HepG2 (cell line): ENCODE data around the gene PACS2. TPM values are rescaled to one million over a fixed set of nuclear protein-coding genes. Genes with fewer than 3 reads are reported as not detected.
A peak's percentile ranks its signal among the peaks of the same experiment; 100 is the strongest.

ENCODE experiments used
- ATAC-seq: fragments of 200-7000 bp; cut with Tn5 transposase; 3 replicates; pipeline ENCODE4 v1.9.1; 2020; ENCODE audit warnings: mild to moderate bottlenecking, moderate library complexity
- BruUV-seq: library from RNA; stranded (reverse); fragments of 400-500 nt; replicated peaks from 2 replicates; lab custom pipeline; 2021; lab: Mats Ljungman, UMichigan
- CTCF ChIA-PET: fragments of 300-600 bp; formaldehyde crosslinking; extraction: SDS; loops from one replicate; lab custom pipeline; 2021; ENCODE audit warnings: low total read pairs, inconsistent platforms, low intra/inter-chr PET ratio; lab: Yijun Ruan, JAX
- POLR2A ChIA-PET: fragments of 350-600 bp; sonication (Branson Sonifier 250); formaldehyde crosslinking; loops from one replicate; lab custom pipeline; 2020; ENCODE audit warnings: antibody characterized with exemption, inconsistent platforms; lab: Yijun Ruan, JAX
- DNase-seq: peaks from one replicate; pipeline ENCODE4 v3.0.0-alpha.2; 2015; ENCODE audit warnings: low spot score
- FAIRE-seq: peaks from 3 replicates; lab custom pipeline; 2011; peaks lifted over from hg19 to GRCh38; lab: Jason Lieb, UNC
- H2AFZ ChIP-seq: one replicate; pipeline ENCODE4 v1.6.1; 2011; ENCODE audit warnings: low read length, inconsistent platforms
- H3K27ac ChIP-seq: fragments of 300-600 bp; 3 replicates; pipeline ENCODE4 v1.8.0; 2011; ENCODE audit warnings: mixed run types, mild to moderate bottlenecking, mixed read lengths, low read length, inconsistent platforms; ENCODE audit not compliant: insufficient read depth; ENCODE audit errors: extremely low read length
- H3K27me3 ChIP-seq, 2 experiments: fragments of 200-600 bp in 1 of 2; 2 replicates in 1 of 2; 3 replicates in 1 of 2; pipeline versions ENCODE4 v1.6.0 to v1.8.0; 2011; ENCODE audit warnings: low read length in 2 of 2, mild to moderate bottlenecking in 2 of 2, moderate library complexity in 2 of 2, inconsistent platforms in 1 of 2; ENCODE audit not compliant: insufficient read depth in 2 of 2, control insufficient read depth in 1 of 2
- H3K36me3 ChIP-seq, 2 experiments: fragments of 200-600 bp in 1 of 2; replicated peaks in 1 of 2; 2 replicates in 1 of 2; 3 replicates in 1 of 2; pipeline versions ENCODE4 v1.5.1 to v1.8.0; 2011; ENCODE audit warnings: low read length in 2 of 2, inconsistent platforms in 1 of 2; ENCODE audit not compliant: insufficient read depth in 2 of 2, control insufficient read depth in 1 of 2
- H3K4me1 ChIP-seq: 2 replicates; pipeline ENCODE4 v1.5.1; 2012; ENCODE audit warnings: low read length, inconsistent platforms; ENCODE audit not compliant: insufficient read depth
- H3K4me2 ChIP-seq: 2 replicates; pipeline ENCODE4 v1.6.0; 2011; ENCODE audit warnings: low read depth, low read length, inconsistent platforms
- H3K4me3 ChIP-seq, 3 experiments: fragments of 200-600 bp in 1 of 3; sonication (generic), shearing (Covaris generic) in 1 of 3; replicated peaks in 1 of 3; 2 replicates each; pipeline ENCODE4 v1.5.1; 2011 to 2016; ENCODE audit warnings: low read length in 3 of 3, inconsistent platforms in 2 of 3, low read depth in 2 of 3, mild to moderate bottlenecking in 2 of 3, control low read depth in 1 of 3, mixed read lengths in 1 of 3; ENCODE audit not compliant: insufficient read depth in 1 of 3
- H3K79me2 ChIP-seq: one replicate; pipeline ENCODE4 v1.6.1; 2011; ENCODE audit warnings: low read length, inconsistent platforms; ENCODE audit not compliant: insufficient read depth
- H3K9ac ChIP-seq: 2 replicates; pipeline ENCODE4 v1.6.0; 2011; ENCODE audit warnings: mild to moderate bottlenecking, low read depth, low read length, inconsistent platforms; ENCODE audit not compliant: insufficient read depth
- H3K9me3 ChIP-seq: 2 replicates; pipeline ENCODE4 v1.5.1; 2012; ENCODE audit warnings: mild to moderate bottlenecking, low read length
- H4K20me1 ChIP-seq: 2 replicates; pipeline ENCODE4 v1.6.0; 2011; ENCODE audit warnings: inconsistent platforms, mild to moderate bottlenecking, low read length, moderate library complexity; ENCODE audit not compliant: insufficient read depth
- HMG20A ChIP-seq: IDR thresholded peaks from 2 replicates; pipeline ENCODE4 v1.6.1; 2016; ENCODE audit warnings: borderline replicate concordance
- KAT2B ChIP-seq: fragments of 150-350 bp; IDR thresholded peaks from 2 replicates; pipeline ENCODE4 v1.6.1; 2014; ENCODE audit warnings: low read depth, low read length, borderline replicate concordance
- NPAS2 ChIP-seq: sonication (generic); formaldehyde crosslinking; IDR thresholded peaks from 2 replicates; pipeline ENCODE4 v1.8.0; 2022; ENCODE audit warnings: mild to moderate bottlenecking, missing genetic modification reagents, borderline replicate concordance
- POGZ ChIP-seq: sonication (generic); formaldehyde crosslinking; IDR thresholded peaks from 2 replicates; pipeline ENCODE4 v1.4.0; 2020; ENCODE audit warnings: mild to moderate bottlenecking, missing genetic modification reagents
- TAF15 ChIP-seq: fragments of 200-400 bp; formaldehyde crosslinking; IDR thresholded peaks from one replicate; pipeline ENCODE4 v1.6.1; 2018; ENCODE audit warnings: mild to moderate bottlenecking, low read depth, low read length; ENCODE audit not compliant: poor library complexity, severe bottlenecking
- ZNF253 ChIP-seq: sonication (generic); formaldehyde crosslinking; IDR thresholded peaks from 2 replicates; pipeline ENCODE4 v1.8.0; 2022; ENCODE audit warnings: mild to moderate bottlenecking, missing genetic modification reagents, borderline replicate concordance
- ZNF652 ChIP-seq: IDR thresholded peaks from 2 replicates; pipeline ENCODE4 v1.6.1; 2016; ENCODE audit warnings: low read depth, borderline replicate concordance
- WGBS: methylation state at CpG from one replicate; pipeline ENCODE4 v1.1.6; 2017; ENCODE audit warnings: low lambda C conversion rate; 5-methylcytosine and 5-hydroxymethylcytosine counted together
- in situ Hi-C: cut with HindIII; loops from 2 replicates; pipeline ENCODE4 v1.10.0; 2017; ENCODE audit warnings: low pct_unique_long_range_greater_than_20kb; ENCODE audit not compliant: extremely low pct_ligation_motif_present
- intact Hi-C: fragments of 100-400 bp; cut with micrococcal nuclease; formaldehyde crosslinking; loops from one replicate; pipeline ENCODE4 v1.10.0; 2022; ENCODE audit not compliant: unreplicated experiment
- polyA plus RNA-seq, 8 experiments: library from polyadenylated mRNA; depleted of rRNA in 3 of 8; stranded (reverse) in 7 of 8; unstranded in 1 of 8; fragments of >200 nt; fragmentation: Illumina TruSeq in 4 of 8; extraction: Trizol in 4 of 8; gene quantifications; 2 replicates each; pipeline versions ENCODE4 v1.2.1 to v1.2.3, GENCODE V29; 2011 to 2016; ENCODE audit warnings: low read depth in 4 of 8, missing spikeins in 1 of 8, mixed read lengths in 1 of 8; ENCODE audit not compliant: insufficient read depth in 1 of 8
- total RNA-seq, 5 experiments: library from RNA; depleted of rRNA; stranded (reverse); fragments of >200 nt; fragmentation: Illumina TruSeq; extraction: Trizol; gene quantifications; 2 replicates each; pipeline ENCODE4 v1.2.3, GENCODE V29; 2016; ENCODE audit warnings: low read depth in 1 of 5
- TF ChIP-seq, protein P1 (sequence below): sonication (generic); formaldehyde crosslinking; IDR thresholded peaks from 2 replicates; pipeline ENCODE4 v1.5.1; 2020; ENCODE audit warnings: mild to moderate bottlenecking, missing genetic modification reagents, moderate library complexity

Gene PACS2
- total and polyA plus RNA-seq, 2 of the 13 experiments (the other 11 are each of a cell fraction or from before 2014, with no cell fraction given): 23.6 to 27.6 TPM

DNA sequence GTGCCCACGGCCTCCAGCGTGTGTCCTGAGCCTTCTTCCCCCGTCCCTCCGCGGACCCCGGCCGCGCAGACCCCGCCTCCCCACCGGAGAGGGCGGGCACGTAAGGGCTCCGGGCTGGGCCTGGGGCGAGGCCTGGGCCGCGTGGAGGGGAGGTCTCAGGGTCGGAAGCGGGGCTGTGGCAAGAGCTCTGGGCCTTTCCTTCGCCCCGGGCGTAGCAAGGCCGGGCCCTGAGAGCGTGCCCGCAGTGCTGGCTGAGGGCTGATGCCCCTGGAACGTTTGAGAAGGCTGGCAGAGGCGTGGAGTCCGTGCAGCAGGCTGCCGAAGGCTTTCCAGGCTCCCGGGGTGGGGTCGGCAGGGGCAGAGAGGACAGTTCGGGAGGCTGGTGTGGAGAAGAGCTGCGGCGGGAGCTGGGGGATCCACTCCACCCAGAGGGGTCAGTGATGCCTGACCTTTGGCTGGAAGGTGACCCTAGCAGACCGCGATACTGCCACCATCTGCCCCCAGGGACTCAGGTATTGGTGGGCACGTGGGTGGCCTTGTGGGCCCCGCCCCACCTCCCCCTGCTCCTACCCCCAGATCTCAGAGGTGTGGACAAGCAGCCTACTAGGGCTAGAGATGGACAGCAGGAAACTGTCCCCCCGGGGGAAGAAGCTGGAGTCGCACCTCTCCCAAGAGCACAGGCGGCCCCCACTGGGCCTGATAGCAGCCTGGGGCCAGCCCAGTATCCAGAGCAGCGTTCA, 84.3 kb downstream of the PACS2 start (continued):
- TF ChIP-seq, protein P1, sequence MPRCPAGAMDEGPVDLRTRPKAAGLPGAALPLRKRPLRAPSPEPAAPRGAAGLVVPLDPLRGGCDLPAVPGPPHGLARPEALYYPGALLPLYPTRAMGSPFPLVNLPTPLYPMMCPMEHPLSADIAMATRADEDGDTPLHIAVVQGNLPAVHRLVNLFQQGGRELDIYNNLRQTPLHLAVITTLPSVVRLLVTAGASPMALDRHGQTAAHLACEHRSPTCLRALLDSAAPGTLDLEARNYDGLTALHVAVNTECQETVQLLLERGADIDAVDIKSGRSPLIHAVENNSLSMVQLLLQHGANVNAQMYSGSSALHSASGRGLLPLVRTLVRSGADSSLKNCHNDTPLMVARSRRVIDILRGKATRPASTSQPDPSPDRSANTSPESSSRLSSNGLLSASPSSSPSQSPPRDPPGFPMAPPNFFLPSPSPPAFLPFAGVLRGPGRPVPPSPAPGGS (CRISPR knock-in tag): peak; percentile 88; the same call in 1 of the 2 replicates
- TF ChIP-seq HMG20A (CRISPR knock-in tag) (no peak), ZNF652 (CRISPR knock-in tag) (no peak), TAF15 (peak; percentile 32), POGZ (CRISPR knock-in tag) (0 out of 2 replicates have a peak, but pooled peaks have one; percentile 46), NPAS2 (CRISPR knock-in tag) (no peak)

DNA sequence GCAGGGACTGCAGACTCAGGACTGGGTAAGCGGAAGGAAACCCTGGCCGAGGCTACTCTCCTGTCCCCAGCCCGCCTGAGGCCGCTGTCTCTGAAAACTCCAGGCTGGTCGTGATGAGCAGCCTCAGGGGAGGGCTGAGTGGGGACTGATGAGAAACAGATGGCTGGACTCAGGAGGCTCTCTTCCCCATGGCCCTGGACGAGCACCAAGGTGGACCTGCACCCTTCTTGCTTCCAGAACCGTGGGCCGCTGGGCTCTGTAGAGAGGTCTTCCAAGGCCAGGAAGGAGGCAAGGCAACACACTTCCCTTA, 84.9 kb downstream of the PACS2 start:
- no peaks in the 10 kb centered on the region for H3K9me3 ChIP-seq
- no peaks in the 10 kb centered on the region for H3K27me3 ChIP-seq
- 41% methylated on average over 3 of the region's 8 CpGs for WGBS
- FAIRE-seq (no peak), DNase-seq (no peak), ATAC-seq (no peak)
- POLR2A ChIA-PET: interaction anchor here (1.2 to 1.8 kb wide), 6 partner anchors 10 to 98 kb away, joined by 3 to 12 read pairs (median 8); partner anchors contain the start of genes BRF1, MTA1 and PACS2
- H3K4me3 ChIP-seq: peak overlapping the region; percentile 65 to 98 (median 71)
- H3K27ac ChIP-seq: peak overlapping the region; percentile 86
- in situ Hi-C loops: no loop called here
- H2AFZ ChIP-seq: no peak overlapping the region
- intact Hi-C loops: no loop called here
- BruUV-seq: TSS peak; percentile 69
- H3K79me2 ChIP-seq: peaks cover 14% of the 10 kb centered on the region
- H3K9ac ChIP-seq: peak overlapping the region; percentile 98
- peaks cover 26% of the 10 kb centered on the region for H3K4me1 ChIP-seq
- H4K20me1 ChIP-seq: no peaks in the 10 kb centered on the region
- TF ChIP-seq ZNF253 (0 out of 2 replicates have a peak, but pooled peaks have one; percentile 36), KAT2B (no peak)
- H3K36me3 ChIP-seq: peaks cover 0 to 4% of the 10 kb centered on the region in 2 experiments; a peak in 4 of 5 replicates
- CTCF ChIA-PET: no interaction called here
- H3K4me2 ChIP-seq: peak overlapping the region; percentile 94
